Measurements from ENCODE around the gene USP31. TPM values are rescaled to one million over a fixed set of nuclear protein-coding genes. Genes with fewer than 3 reads are reported as not detected.

USP31 gene
- total RNA-seq: 8.9 and 10.0 TPM in 2 replicates

- peak; percentile 97 for DNase-seq
- Mint-ChIP-seq H3K36me3 (ENCODE audit: low read depth) (peaks cover 2% of the 10 kb centered on the region), H3K4me1 (peaks cover 22% of the 10 kb centered on the region), H3K27ac (peak within 1 kb of the TSS; percentile 91), H3K27me3 (peaks cover 4% of the 10 kb centered on the region), H3K9me3 (no peaks in the 10 kb centered on the region), H3K4me3 (peak within 1 kb of the TSS; percentile 93)
- intact Hi-C loops (cut with micrococcal nuclease): loop anchor here (2.0 kb wide), 1 partner anchor 53 kb away; no protein-coding TSS in a partner anchor
These were observed at the start of gene USP31 for GRCh38 chr16:23149267-23149992. Gene USP31, minus strand, starts transcription at chr16:23149452. Its CDS starts 182 bp downstream, at chr16:23149270.

GRCh38 chr16:23196539-23196938 is 47.3 kb upstream of the USP31 start:
- no peak for DNase-seq
- Mint-ChIP-seq H3K9me3 (no peaks in the 10 kb centered on the region), H3K27me3 (peaks cover 13% of the 10 kb centered on the region), H3K27ac (no peak overlapping the region), H3K4me1 (no peaks in the 10 kb centered on the region), H3K36me3 (ENCODE audit: low read depth) (no peaks in the 10 kb centered on the region), H3K4me3 (no peak overlapping the region)
- intact Hi-C loops (cut with micrococcal nuclease): no loop called here

- Mint-ChIP-seq H3K27me3 (peaks cover 10% of the 10 kb centered on the region), H3K9me3 (no peaks in the 10 kb centered on the region), H3K4me3 (no peak overlapping the region), H3K36me3 (ENCODE audit: low read depth) (no peaks in the 10 kb centered on the region), H3K4me1 (no peaks in the 10 kb centered on the region), H3K27ac (no peak overlapping the region)
- DNase-seq: no peak
- intact Hi-C loops (cut with micrococcal nuclease): no loop called here
These were observed 46.2 kb upstream of the USP31 start for GRCh38 chr16:23195366-23195978.

GRCh38 chr16:23194497-23195221 is 45.4 kb upstream of the USP31 start:
- no peak for DNase-seq
- intact Hi-C loops (cut with micrococcal nuclease): no loop called here
- H3K9me3 Mint-ChIP-seq: no peaks in the 10 kb centered on the region
- no peak overlapping the region for H3K27ac Mint-ChIP-seq
- H3K4me3 Mint-ChIP-seq: no peak overlapping the region
- peaks cover 8% of the 10 kb centered on the region for H3K27me3 Mint-ChIP-seq
- H3K36me3 Mint-ChIP-seq (ENCODE audit: low read depth): no peaks in the 10 kb centered on the region
- no peaks in the 10 kb centered on the region for H3K4me1 Mint-ChIP-seq

GRCh38 chr16:23188911-23189310 is 39.7 kb upstream of the USP31 start:
- peaks cover 29% of the 10 kb centered on the region for H3K27me3 Mint-ChIP-seq
- intact Hi-C loops (cut with micrococcal nuclease): no loop called here
- no peak for DNase-seq
- H3K4me3 Mint-ChIP-seq: no peak overlapping the region
- H3K36me3 Mint-ChIP-seq (ENCODE audit: low read depth): no peaks in the 10 kb centered on the region
- H3K9me3 Mint-ChIP-seq: no peaks in the 10 kb centered on the region
- no peak overlapping the region for H3K27ac Mint-ChIP-seq
- no peaks in the 10 kb centered on the region for H3K4me1 Mint-ChIP-seq

GRCh38 chr16:23187341-23187740 is 38.1 kb upstream of the USP31 start:
- H3K4me3 Mint-ChIP-seq: no peak overlapping the region
- H3K27ac Mint-ChIP-seq: no peak overlapping the region
- no peak for DNase-seq
- H3K36me3 Mint-ChIP-seq (ENCODE audit: low read depth): no peaks in the 10 kb centered on the region
- H3K4me1 Mint-ChIP-seq: no peaks in the 10 kb centered on the region
- no peaks in the 10 kb centered on the region for H3K9me3 Mint-ChIP-seq
- peaks cover 36% of the 10 kb centered on the region for H3K27me3 Mint-ChIP-seq
- intact Hi-C loops (cut with micrococcal nuclease): no loop called here

- Mint-ChIP-seq H3K36me3 (ENCODE audit: low read depth) (no peaks in the 10 kb centered on the region), H3K4me1 (peaks cover 4% of the 10 kb centered on the region), H3K9me3 (no peaks in the 10 kb centered on the region), H3K27me3 (peaks cover 45% of the 10 kb centered on the region), H3K27ac (no peak overlapping the region), H3K4me3 (no peak overlapping the region)
- intact Hi-C loops (cut with micrococcal nuclease): no loop called here
- no peak for DNase-seq
These were observed 36.9 kb upstream of the USP31 start for GRCh38 chr16:23186171-23186570.

GRCh38 chr16:23185656-23186055 is 36.4 kb upstream of the USP31 start:
- peaks cover 4% of the 10 kb centered on the region for H3K4me1 Mint-ChIP-seq
- H3K36me3 Mint-ChIP-seq (ENCODE audit: low read depth): no peaks in the 10 kb centered on the region
- no peak overlapping the region for H3K27ac Mint-ChIP-seq
- no peak overlapping the region for H3K4me3 Mint-ChIP-seq
- H3K27me3 Mint-ChIP-seq: peaks cover 49% of the 10 kb centered on the region
- H3K9me3 Mint-ChIP-seq: no peaks in the 10 kb centered on the region
- no peak for DNase-seq
- intact Hi-C loops (cut with micrococcal nuclease): no loop called here

GRCh38 chr16:23183543-23183862 is 34.3 kb upstream of the USP31 start:
- peaks cover 53% of the 10 kb centered on the region for H3K27me3 Mint-ChIP-seq
- no peaks in the 10 kb centered on the region for H3K9me3 Mint-ChIP-seq
- H3K27ac Mint-ChIP-seq: no peak overlapping the region
- H3K36me3 Mint-ChIP-seq (ENCODE audit: low read depth): no peaks in the 10 kb centered on the region
- peaks cover 4% of the 10 kb centered on the region for H3K4me1 Mint-ChIP-seq
- intact Hi-C loops (cut with micrococcal nuclease): no loop called here
- no peak for DNase-seq
- H3K4me3 Mint-ChIP-seq: no peak overlapping the region

- DNase-seq: peak; percentile 57
- Mint-ChIP-seq H3K4me1 (peaks cover 4% of the 10 kb centered on the region), H3K4me3 (peak within 1 kb of the TSS; percentile 50), H3K9me3 (no peaks in the 10 kb centered on the region), H3K27ac (no peak within 1 kb of the TSS), H3K27me3 (peaks cover 53% of the 10 kb centered on the region), H3K36me3 (ENCODE audit: low read depth) (no peaks in the 10 kb centered on the region)
- intact Hi-C loops (cut with micrococcal nuclease): loop anchor here (1.0 kb wide), 1 partner anchor 252 kb away; no protein-coding TSS in a partner anchor
These were observed 33.7 kb upstream of the USP31 start, which contains the start of gene SCNN1G for GRCh38 chr16:23182679-23183542. Gene SCNN1G, plus strand, starts transcription at chr16:23182745. Its CDS starts 3,527 bp downstream, at chr16:23186272.

- peak; percentile 92 for DNase-seq
- H3K4me3 Mint-ChIP-seq: peak overlapping the region; percentile 50
- H3K36me3 Mint-ChIP-seq (ENCODE audit: low read depth): no peaks in the 10 kb centered on the region
- intact Hi-C loops (cut with micrococcal nuclease): loop anchor here (1.0 kb wide), 1 partner anchor 253 kb away; no protein-coding TSS in a partner anchor
- peaks cover 51% of the 10 kb centered on the region for H3K27me3 Mint-ChIP-seq
- no peaks in the 10 kb centered on the region for H3K9me3 Mint-ChIP-seq
- peaks cover 4% of the 10 kb centered on the region for H3K4me1 Mint-ChIP-seq
- H3K27ac Mint-ChIP-seq: no peak overlapping the region
These were observed 33.0 kb upstream of the USP31 start for GRCh38 chr16:23182206-23182678.

- Mint-ChIP-seq H3K27me3 (peaks cover 49% of the 10 kb centered on the region), H3K9me3 (no peaks in the 10 kb centered on the region), H3K4me1 (peaks cover 4% of the 10 kb centered on the region), H3K36me3 (ENCODE audit: low read depth) (no peaks in the 10 kb centered on the region), H3K27ac (no peak overlapping the region), H3K4me3 (no peak overlapping the region)
- no peak for DNase-seq
- intact Hi-C loops (cut with micrococcal nuclease): no loop called here
These were observed 32.3 kb upstream of the USP31 start for GRCh38 chr16:23181506-23181905.

- peaks cover 20% of the 10 kb centered on the region for H3K27me3 Mint-ChIP-seq
- H3K27ac Mint-ChIP-seq: no peak overlapping the region
- H3K36me3 Mint-ChIP-seq (ENCODE audit: low read depth): no peaks in the 10 kb centered on the region
- intact Hi-C loops (cut with micrococcal nuclease): no loop called here
- H3K9me3 Mint-ChIP-seq: no peaks in the 10 kb centered on the region
- no peaks in the 10 kb centered on the region for H3K4me1 Mint-ChIP-seq
- no peak for DNase-seq
- no peak overlapping the region for H3K4me3 Mint-ChIP-seq
These were observed 26.4 kb upstream of the USP31 start for GRCh38 chr16:23175651-23176050.

All from activated CD4-positive, alpha-beta T cell treated with anti-CD3 and anti-CD28 coated beads, Interleukin-2, amount 10 ng/mL, durations not matched to agents 24 days and 14 days (primary cell).